CD4-positive, alpha-beta T cell treated with Interleukin-4 for 1 hour (primary cell): ENCODE measurements around the gene KCNAB2.

Source experiments
- DNase-seq, 2 donors: peaks; one replicate each; pipeline ENCODE4 v3.0.0-alpha.2; 2020 to 2022

The KCNAB2 gene

GRCh38 chr1:6099787-6100765 lies 54.4 kb downstream of the KCNAB2 start:
- DNase-seq: peak in 1 of 2 donors; percentile 17

GRCh38 chr1:6100861-6101783 lies 55.4 kb downstream of the KCNAB2 start:
- no peak for DNase-seq

GRCh38 chr1:6101826-6102531 lies 56.3 kb downstream of the KCNAB2 start:
- DNase-seq: no peak

GRCh38 chr1:6102532-6102845 lies 56.8 kb downstream of the KCNAB2 start:
- no peak for DNase-seq

- DNase-seq: no peak
Observed at GRCh38 chr1:6103111-6103853, 57.6 kb downstream of the KCNAB2 start.

GRCh38 chr1:6103854-6104530 lies 58.3 kb downstream of the KCNAB2 start:
- no peak for DNase-seq

GRCh38 chr1:6104631-6105030 lies 58.9 kb downstream of the KCNAB2 start:
- DNase-seq: no peak

- no peak for DNase-seq
Observed at GRCh38 chr1:6105218-6105679, 59.6 kb downstream of the KCNAB2 start.

- no peak for DNase-seq
Observed at GRCh38 chr1:6105763-6106162, 60.1 kb downstream of the KCNAB2 start.

- DNase-seq: no peak
Observed at GRCh38 chr1:6106321-6106731, 60.6 kb downstream of the KCNAB2 start.

GRCh38 chr1:6106977-6107376 lies 61.3 kb downstream of the KCNAB2 start:
- no peak for DNase-seq

- DNase-seq: no peak
Observed at GRCh38 chr1:6107409-6108356, 62.0 kb downstream of the KCNAB2 start.

- no peak for DNase-seq
Observed at GRCh38 chr1:6108476-6108875, 62.8 kb downstream of the KCNAB2 start.

- peak; percentile 31 to 34 for DNase-seq
Observed at GRCh38 chr1:6108937-6109614, 63.4 kb downstream of the KCNAB2 start.

GRCh38 chr1:6109688-6110087 lies 64.0 kb downstream of the KCNAB2 start:
- DNase-seq: no peak

- no peak for DNase-seq
Observed at GRCh38 chr1:6110326-6110725, 64.6 kb downstream of the KCNAB2 start.

GRCh38 chr1:6111571-6111970 lies 65.9 kb downstream of the KCNAB2 start:
- DNase-seq: no peak

- no peak for DNase-seq
Observed at GRCh38 chr1:6111991-6112689, 66.5 kb downstream of the KCNAB2 start.

- no peak for DNase-seq
Observed at GRCh38 chr1:6112690-6113005, 67.0 kb downstream of the KCNAB2 start.
